ENCODE measurements around the gene HSD17B8.

The HSD17B8 gene

DNA sequence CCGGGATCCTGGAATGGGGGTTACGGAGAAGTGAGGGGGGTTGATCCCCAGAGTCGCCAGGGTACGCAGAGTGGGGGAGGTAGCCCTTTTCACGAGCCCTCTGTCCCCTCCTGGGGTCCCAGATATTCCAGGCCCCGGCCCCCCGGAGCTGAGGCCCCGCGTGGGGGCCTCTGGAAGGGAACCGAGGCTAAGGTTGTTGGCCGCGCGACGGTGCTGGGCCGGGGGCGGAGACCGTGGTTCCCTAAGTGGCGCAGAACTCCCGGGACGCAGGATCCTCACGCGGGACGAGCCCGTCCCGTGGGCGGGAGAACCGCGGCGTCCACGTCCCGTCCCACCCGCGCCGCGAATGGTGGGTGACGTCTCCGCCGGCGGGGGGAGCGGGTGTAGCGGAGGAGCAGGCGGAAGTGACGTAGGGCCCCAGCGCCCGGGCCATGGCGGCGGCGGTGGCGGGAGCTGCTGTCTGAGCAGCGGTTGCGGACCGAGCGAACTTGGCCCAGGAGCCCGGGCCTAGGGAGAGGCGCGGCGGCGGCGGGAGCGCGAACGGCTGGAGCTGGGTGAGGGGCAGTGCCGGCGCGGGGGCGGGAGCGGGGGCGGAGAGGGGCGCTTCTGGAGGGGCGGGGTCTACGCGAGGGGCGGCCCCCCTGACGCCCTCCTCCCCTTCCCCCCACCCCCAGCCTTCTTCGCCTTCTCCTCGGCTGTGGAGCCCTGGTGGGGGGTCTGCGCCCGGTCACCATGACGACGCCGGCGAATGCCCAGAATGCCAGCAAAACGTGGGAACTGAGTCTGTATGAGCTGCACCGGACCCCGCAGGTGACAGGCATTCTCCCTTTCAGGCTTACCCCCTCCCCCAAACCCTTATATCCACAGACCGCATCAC lies 3.9 kb downstream of the HSD17B8 start, which contains the start of gene RING1:
TSS of gene RING1 (plus strand) at position 410 of the 877 bp plus-strand sequence. CDS start at position 733, 323 bp downstream.
- DNase-seq = peak; percentile 61
- in situ Hi-C loops (cut with HindIII; ENCODE audit: low pct_ligation_motif_present, low sequenced_read_pairs) = no loop called here
- TF ChIP-seq, protein P1, sequence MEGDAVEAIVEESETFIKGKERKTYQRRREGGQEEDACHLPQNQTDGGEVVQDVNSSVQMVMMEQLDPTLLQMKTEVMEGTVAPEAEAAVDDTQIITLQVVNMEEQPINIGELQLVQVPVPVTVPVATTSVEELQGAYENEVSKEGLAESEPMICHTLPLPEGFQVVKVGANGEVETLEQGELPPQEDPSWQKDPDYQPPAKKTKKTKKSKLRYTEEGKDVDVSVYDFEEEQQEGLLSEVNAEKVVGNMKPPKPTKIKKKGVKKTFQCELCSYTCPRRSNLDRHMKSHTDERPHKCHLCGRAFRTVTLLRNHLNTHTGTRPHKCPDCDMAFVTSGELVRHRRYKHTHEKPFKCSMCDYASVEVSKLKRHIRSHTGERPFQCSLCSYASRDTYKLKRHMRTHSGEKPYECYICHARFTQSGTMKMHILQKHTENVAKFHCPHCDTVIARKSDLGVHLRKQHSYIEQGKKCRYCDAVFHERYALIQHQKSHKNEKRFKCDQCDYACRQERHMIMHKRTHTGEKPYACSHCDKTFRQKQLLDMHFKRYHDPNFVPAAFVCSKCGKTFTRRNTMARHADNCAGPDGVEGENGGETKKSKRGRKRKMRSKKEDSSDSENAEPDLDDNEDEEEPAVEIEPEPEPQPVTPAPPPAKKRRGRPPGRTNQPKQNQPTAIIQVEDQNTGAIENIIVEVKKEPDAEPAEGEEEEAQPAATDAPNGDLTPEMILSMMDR (IDR thresholded peaks at IDR 0.05; ENCODE audit: low read depth, low read length, missing control alignments) = no peak
- Histone ChIP-seq H3K27ac (peak within 1 kb of the TSS; percentile 79), H3K4me3 (ENCODE audit: low read depth, low read length) (peak within 1 kb of the TSS; percentile 78), H3K27me3 (replicated peaks) (no peaks in the 10 kb centered on the region), H3K36me3 (replicated peaks) (peaks cover 19% of the 10 kb centered on the region)

- TF ChIP-seq, protein P1 (IDR thresholded peaks at IDR 0.05; ENCODE audit: low read depth, low read length, missing control alignments) = no peak
- Histone ChIP-seq H3K27ac (no peak overlapping the region), H3K27me3 (replicated peaks) (no peaks in the 10 kb centered on the region), H3K36me3 (replicated peaks) (peaks cover 11% of the 10 kb centered on the region), H3K4me3 (ENCODE audit: low read depth, low read length) (no peak overlapping the region)
- in situ Hi-C loops (cut with HindIII; ENCODE audit: low pct_ligation_motif_present, low sequenced_read_pairs) = no loop called here
- no peak for DNase-seq
Measured at GRCh38 chr6:33209856-33210255, 5.4 kb downstream of the HSD17B8 start.

- no peak for DNase-seq
- in situ Hi-C loops (cut with HindIII; ENCODE audit: low pct_ligation_motif_present, low sequenced_read_pairs) = no loop called here
- TF ChIP-seq, protein P1 (IDR thresholded peaks at IDR 0.05; ENCODE audit: low read depth, low read length, missing control alignments) = no peak
- H3K27ac ChIP-seq = no peak overlapping the region
- peaks cover 11% of the 10 kb centered on the region for H3K36me3 ChIP-seq (replicated peaks)
- no peaks in the 10 kb centered on the region for H3K27me3 ChIP-seq (replicated peaks)
- no peak overlapping the region for H3K4me3 ChIP-seq (ENCODE audit: low read depth, low read length)
Measured at GRCh38 chr6:33211136-33211535, 6.7 kb downstream of the HSD17B8 start.

DNA sequence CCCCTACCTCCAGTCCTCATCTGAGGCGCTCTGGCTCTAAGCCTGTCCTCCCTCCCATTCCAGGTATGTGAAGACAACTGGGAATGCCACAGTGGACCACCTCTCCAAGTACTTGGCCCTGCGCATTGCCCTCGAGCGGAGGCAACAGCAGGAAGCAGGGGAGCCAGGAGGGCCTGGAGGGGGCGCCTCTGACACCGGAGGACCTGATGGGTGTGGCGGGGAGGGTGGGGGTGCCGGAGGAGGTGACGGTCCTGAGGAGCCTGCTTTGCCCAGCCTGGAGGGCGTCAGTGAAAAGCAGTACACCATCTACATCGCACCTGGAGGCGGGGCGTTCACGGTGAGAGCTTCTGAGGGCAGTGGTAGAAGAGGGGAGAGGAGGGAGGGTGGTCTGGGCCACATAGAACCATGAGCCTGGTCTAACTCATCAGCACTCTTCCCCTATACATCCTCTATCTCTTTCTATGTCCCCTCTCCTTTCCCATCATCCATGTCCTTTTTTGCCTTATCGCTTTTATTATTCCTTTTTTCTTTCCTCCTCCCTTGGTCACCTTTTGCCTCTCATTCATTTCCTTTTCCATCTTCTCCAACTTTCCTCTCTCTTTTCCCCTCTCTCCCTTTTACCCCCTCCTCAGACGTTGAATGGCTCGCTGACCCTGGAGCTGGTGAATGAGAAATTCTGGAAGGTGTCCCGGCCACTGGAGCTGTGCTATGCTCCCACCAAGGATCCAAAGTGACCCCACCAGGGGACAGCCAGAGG lies 7.4 kb downstream of the HSD17B8 start:
- H3K36me3 ChIP-seq (replicated peaks) = peaks cover 11% of the 10 kb centered on the region
- TF ChIP-seq, protein P1 (IDR thresholded peaks at IDR 0.05; ENCODE audit: low read depth, low read length, missing control alignments) = no peak
- in situ Hi-C loops (cut with HindIII; ENCODE audit: low pct_ligation_motif_present, low sequenced_read_pairs) = no loop called here
- no peak overlapping the region for H3K27ac ChIP-seq
- no peak overlapping the region for H3K4me3 ChIP-seq (ENCODE audit: low read depth, low read length)
- H3K27me3 ChIP-seq (replicated peaks) = no peaks in the 10 kb centered on the region
- no peak for DNase-seq

DNA sequence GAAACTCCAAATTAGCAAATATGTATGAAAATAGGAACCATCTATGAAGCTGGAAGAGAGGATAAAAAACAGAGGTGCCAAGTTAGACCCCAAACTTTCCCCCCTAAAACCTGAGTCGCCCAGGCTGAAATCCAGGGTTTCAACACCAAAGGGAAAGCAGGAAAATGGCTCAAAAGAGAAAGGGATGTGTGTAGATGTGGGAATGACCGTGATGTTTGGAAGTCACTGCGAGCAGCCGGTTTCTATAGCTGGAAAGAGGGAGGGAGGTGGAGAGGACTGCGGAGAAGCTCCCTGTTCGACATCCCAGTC lies 8.4 kb downstream of the HSD17B8 start:
- Histone ChIP-seq H3K27me3 (replicated peaks) (no peaks in the 10 kb centered on the region), H3K4me3 (ENCODE audit: low read depth, low read length) (peak overlapping the region; percentile 56), H3K27ac (no peak overlapping the region), H3K36me3 (replicated peaks) (peaks cover 11% of the 10 kb centered on the region)
- DNase-seq = no peak
- TF ChIP-seq, protein P1 (IDR thresholded peaks at IDR 0.05; ENCODE audit: low read depth, low read length, missing control alignments) = no peak
- in situ Hi-C loops (cut with HindIII; ENCODE audit: low pct_ligation_motif_present, low sequenced_read_pairs) = no loop called here

Data from brain microvascular endothelial cell (primary cell).